ENCODE data around the gene ZNF576.
"Not testable (repeated sequence)": the region's sequence is repeated elsewhere in the genome, so short reads cannot be mapped to it uniquely, and the experiment has no call there.

The ZNF576 gene

GRCh38 chr19:43644181-43644580 is 47.8 kb downstream of the ZNF576 start:
- no peak for DNase-seq (ENCODE audit: low read depth in 2 of 3, low spot score in 2 of 3)

- no peak for DNase-seq (ENCODE audit: low read depth in 2 of 3, low spot score in 2 of 3)
Measured at GRCh38 chr19:43648633-43649032, 52.2 kb downstream of the ZNF576 start.

GRCh38 chr19:43649514-43649913 is 53.1 kb downstream of the ZNF576 start:
- no peak for DNase-seq (ENCODE audit: low read depth in 2 of 3, low spot score in 2 of 3)

GRCh38 chr19:43650276-43650675 is 53.9 kb downstream of the ZNF576 start:
- DNase-seq (ENCODE audit: low read depth in 2 of 3, low spot score in 2 of 3): not testable (repeated sequence)

All from activated CD8-positive, alpha-beta memory T cell treated with anti-CD3 and anti-CD28 coated beads for 48 hours (primary cell).